Naive B cell (primary cell): ENCODE results near the gene ARMS2. TPM values are rescaled to one million over a fixed set of nuclear protein-coding genes. Genes with fewer than 3 reads are reported as not detected.
A peak's percentile ranks its signal among the peaks of the same experiment; 100 is the strongest.

Source experiments
- ATAC-seq, 2 donors: fragments of 150-1000 bp; cut with Tn5 transposase; 2 replicates each; pipeline ENCODE4 v1.10.0; 2021; ENCODE audit warnings: low read depth in 2 of 2, mild to moderate bottlenecking in 2 of 2, moderate library complexity in 2 of 2
- DNase-seq: peaks from one replicate; pipeline ENCODE4 v3.0.0; 2022
- H3K27ac Mint-ChIP-seq, 6 donors: one replicate each; pipeline ENCODE4 v1.8.0; 2020 to 2022; ENCODE audit warnings: mild to moderate bottlenecking in 6 of 6, mixed read lengths in 6 of 6, moderate library complexity in 5 of 6, inconsistent platforms in 2 of 6
- H3K27me3 Mint-ChIP-seq, 3 donors: one replicate each; pipeline ENCODE4 v1.8.0; 2021 to 2022; ENCODE audit warnings: mixed read lengths in 3 of 3, mild to moderate bottlenecking in 1 of 3
- H3K36me3 Mint-ChIP-seq, 2 donors: one replicate each; pipeline ENCODE4 v1.8.0; 2020 to 2022; ENCODE audit warnings: mixed read lengths in 2 of 2, inconsistent platforms in 1 of 2, mild to moderate bottlenecking in 1 of 2
- H3K4me1 Mint-ChIP-seq, 3 donors: one replicate each; pipeline ENCODE4 v1.8.0; 2020 to 2022; ENCODE audit warnings: mixed read lengths in 3 of 3, inconsistent platforms in 1 of 3, mild to moderate bottlenecking in 1 of 3, moderate library complexity in 1 of 3
- H3K4me3 Mint-ChIP-seq, 8 donors: one replicate each; pipeline ENCODE4 v1.8.0; 2020 to 2022; ENCODE audit warnings: mild to moderate bottlenecking in 8 of 8, mixed read lengths in 8 of 8, moderate library complexity in 8 of 8, inconsistent platforms in 2 of 8
- H3K9me3 Mint-ChIP-seq, 7 donors: one replicate each; pipeline ENCODE4 v1.8.0; 2020 to 2022; ENCODE audit warnings: mixed read lengths in 7 of 7, mild to moderate bottlenecking in 5 of 7, inconsistent platforms in 2 of 7, moderate library complexity in 1 of 7
- polyA plus RNA-seq, 6 donors: library from polyadenylated mRNA; unstranded; fragments of 300-500 nt; fragmentation: Illumina TruSeq; gene quantifications; one replicate each; pipeline ENCODE4 v1.2.3, GENCODE V29; 2021; ENCODE audit warnings: low read depth in 6 of 6

Gene ARMS2
- polyA plus RNA-seq, 6 donors from 2014 or later: not detected

- no peaks in the 10 kb centered on the region for H3K9me3 Mint-ChIP-seq
- H3K27me3 Mint-ChIP-seq: peaks cover 57 to 86% (median 64%) of the 10 kb centered on the region in 3 donors
- ATAC-seq: no peak
- no peak overlapping the region for H3K27ac Mint-ChIP-seq
- DNase-seq: no peak
- no peaks in the 10 kb centered on the region for H3K36me3 Mint-ChIP-seq
- no peak overlapping the region for H3K4me3 Mint-ChIP-seq
- no peaks in the 10 kb centered on the region for H3K4me1 Mint-ChIP-seq
These were observed 14.0 kb downstream of the ARMS2 start for GRCh38 chr10:122468307-122468925.

GRCh38 chr10:122468926-122469781, 14.7 kb downstream of the ARMS2 start:
- no peak overlapping the region for H3K27ac Mint-ChIP-seq
- H3K36me3 Mint-ChIP-seq: no peaks in the 10 kb centered on the region
- no peak for ATAC-seq
- no peak overlapping the region for H3K4me3 Mint-ChIP-seq
- no peak for DNase-seq
- H3K27me3 Mint-ChIP-seq: peaks cover 57 to 86% (median 59%) of the 10 kb centered on the region in 3 donors
- H3K4me1 Mint-ChIP-seq: peaks cover 0 to under 1% (median 0%) of the 10 kb centered on the region in 3 donors
- no peaks in the 10 kb centered on the region for H3K9me3 Mint-ChIP-seq

GRCh38 chr10:122469848-122470247, 15.4 kb downstream of the ARMS2 start:
- ATAC-seq (no peak), DNase-seq (no peak)
- Mint-ChIP-seq H3K27ac (no peak overlapping the region), H3K9me3 (no peaks in the 10 kb centered on the region), H3K4me3 (no peak overlapping the region), H3K27me3 (peaks cover 55 to 88% (median 57%) of the 10 kb centered on the region in 3 donors), H3K36me3 (no peaks in the 10 kb centered on the region), H3K4me1 (peaks cover 0 to 6% (median 5%) of the 10 kb centered on the region in 3 donors)

- Mint-ChIP-seq H3K4me3 (no peak overlapping the region), H3K36me3 (no peaks in the 10 kb centered on the region), H3K27ac (no peak overlapping the region), H3K4me1 (peaks cover 0 to 7% (median 5%) of the 10 kb centered on the region in 3 donors), H3K27me3 (peaks cover 49 to 87% (median 64%) of the 10 kb centered on the region in 3 donors), H3K9me3 (no peaks in the 10 kb centered on the region)
- DNase-seq (no peak), ATAC-seq (no peak)
These were observed 17.2 kb downstream of the ARMS2 start for GRCh38 chr10:122471531-122472177.

GRCh38 chr10:122473116-122473515, 18.7 kb downstream of the ARMS2 start:
- ATAC-seq (no peak), DNase-seq (no peak)
- H3K4me1 Mint-ChIP-seq: peaks cover 0 to 7% (median 5%) of the 10 kb centered on the region in 3 donors
- H3K27ac Mint-ChIP-seq: no peak overlapping the region
- peaks cover 38 to 85% (median 64%) of the 10 kb centered on the region in 3 donors for H3K27me3 Mint-ChIP-seq
- no peak overlapping the region for H3K4me3 Mint-ChIP-seq
- H3K36me3 Mint-ChIP-seq: no peaks in the 10 kb centered on the region
- H3K9me3 Mint-ChIP-seq: no peaks in the 10 kb centered on the region

- no peak for ATAC-seq
- Mint-ChIP-seq H3K4me3 (peak overlapping the region in 1 of 8 donors; percentile 8), H3K27me3 (peaks cover 36 to 87% (median 59%) of the 10 kb centered on the region in 3 donors), H3K9me3 (no peaks in the 10 kb centered on the region), H3K36me3 (no peaks in the 10 kb centered on the region), H3K4me1 (peaks cover 0 to 7% (median 5%) of the 10 kb centered on the region in 3 donors), H3K27ac (peak overlapping the region in 1 of 6 donors; percentile 28)
- no peak for DNase-seq
These were observed 19.8 kb downstream of the ARMS2 start for GRCh38 chr10:122474131-122474818.

GRCh38 chr10:122475100-122475499, 20.6 kb downstream of the ARMS2 start:
- ATAC-seq: no peak
- H3K27ac Mint-ChIP-seq: no peak overlapping the region
- no peaks in the 10 kb centered on the region for H3K9me3 Mint-ChIP-seq
- H3K4me1 Mint-ChIP-seq: peaks cover 0 to 7% (median 5%) of the 10 kb centered on the region in 3 donors
- H3K27me3 Mint-ChIP-seq: peaks cover 35 to 87% (median 59%) of the 10 kb centered on the region in 3 donors
- H3K4me3 Mint-ChIP-seq: no peak overlapping the region
- no peaks in the 10 kb centered on the region for H3K36me3 Mint-ChIP-seq
- no peak for DNase-seq

GRCh38 chr10:122475591-122476332, 21.3 kb downstream of the ARMS2 start:
- Mint-ChIP-seq H3K4me1 (peaks cover 0 to 7% (median 5%) of the 10 kb centered on the region in 3 donors), H3K27ac (peak overlapping the region in 1 of 6 donors; percentile 37), H3K9me3 (no peaks in the 10 kb centered on the region), H3K27me3 (peaks cover 32 to 84% (median 59%) of the 10 kb centered on the region in 3 donors), H3K36me3 (no peaks in the 10 kb centered on the region), H3K4me3 (no peak overlapping the region)
- ATAC-seq (no peak), DNase-seq (no peak)

- DNase-seq (no peak), ATAC-seq (no peak)
- no peaks in the 10 kb centered on the region for H3K36me3 Mint-ChIP-seq
- no peak overlapping the region for H3K4me3 Mint-ChIP-seq
- peaks cover 0 to 2% (median 0%) of the 10 kb centered on the region in 7 donors for H3K9me3 Mint-ChIP-seq
- H3K4me1 Mint-ChIP-seq: peaks cover 0 to 7% (median 5%) of the 10 kb centered on the region in 3 donors
- peak overlapping the region in 1 of 6 donors; percentile 37 for H3K27ac Mint-ChIP-seq
- H3K27me3 Mint-ChIP-seq: peaks cover 30 to 84% (median 59%) of the 10 kb centered on the region in 3 donors
These were observed 21.9 kb downstream of the ARMS2 start for GRCh38 chr10:122476333-122476695.

GRCh38 chr10:122477436-122477835, 23.0 kb downstream of the ARMS2 start:
- H3K4me1 Mint-ChIP-seq: peaks cover 0 to 7% (median 5%) of the 10 kb centered on the region in 3 donors
- peaks cover 6 to 7% of the 10 kb centered on the region in 2 donors for H3K36me3 Mint-ChIP-seq
- DNase-seq (no peak), ATAC-seq (no peak)
- peaks cover 36 to 85% (median 62%) of the 10 kb centered on the region in 3 donors for H3K27me3 Mint-ChIP-seq
- no peak overlapping the region for H3K27ac Mint-ChIP-seq
- H3K4me3 Mint-ChIP-seq: no peak overlapping the region
- peaks cover 0 to 10% (median 3%) of the 10 kb centered on the region in 7 donors for H3K9me3 Mint-ChIP-seq

- H3K4me3 Mint-ChIP-seq: no peak overlapping the region
- no peak overlapping the region for H3K27ac Mint-ChIP-seq
- ATAC-seq (no peak), DNase-seq (no peak)
- H3K9me3 Mint-ChIP-seq: peaks cover 0 to 10% (median 3%) of the 10 kb centered on the region in 7 donors
- H3K4me1 Mint-ChIP-seq: peaks cover 0 to 7% (median 5%) of the 10 kb centered on the region in 3 donors
- H3K27me3 Mint-ChIP-seq: peaks cover 28 to 70% (median 59%) of the 10 kb centered on the region in 3 donors
- H3K36me3 Mint-ChIP-seq: peaks cover 6 to 7% of the 10 kb centered on the region in 2 donors
These were observed 24.5 kb downstream of the ARMS2 start for GRCh38 chr10:122478971-122479370.

- Mint-ChIP-seq H3K9me3 (peaks cover 0 to 10% (median 3%) of the 10 kb centered on the region in 7 donors), H3K36me3 (peaks cover 6 to 7% of the 10 kb centered on the region in 2 donors), H3K27ac (no peak overlapping the region), H3K27me3 (peaks cover 26 to 60% (median 60%) of the 10 kb centered on the region in 3 donors), H3K4me3 (no peak overlapping the region), H3K4me1 (no peaks in the 10 kb centered on the region)
- no peak for ATAC-seq
- no peak for DNase-seq
These were observed 25.8 kb downstream of the ARMS2 start for GRCh38 chr10:122480146-122480833.
